HEK293 (cell line): ENCODE results near the gene L3MBTL4.

ENCODE experiments used
- AEBP2 ChIP-seq: fragments of 450-650 bp; formaldehyde crosslinking; IDR thresholded peaks from 2 replicates; pipeline ENCODE4 v1.5.1; 2016; ENCODE audit warnings: missing biosample characterization, missing genetic modification characterization, borderline replicate concordance
- KLF16 ChIP-seq: fragments of 450-650 bp; formaldehyde crosslinking; IDR thresholded peaks from 2 replicates; pipeline ENCODE4 v1.5.1; 2017; ENCODE audit warnings: missing biosample characterization, missing genetic modification characterization
- KLF17 ChIP-seq: fragments of 450-650 bp; formaldehyde crosslinking; IDR thresholded peaks from 2 replicates; pipeline ENCODE4 v1.5.1; 2016; ENCODE audit warnings: missing biosample characterization, missing genetic modification characterization
- REPIN1 ChIP-seq: fragments of 450-650 bp; formaldehyde crosslinking; IDR thresholded peaks from 2 replicates; pipeline ENCODE4 v1.5.1; 2017; ENCODE audit warnings: missing biosample characterization, missing genetic modification characterization, low read depth
- ZBTB21 ChIP-seq: fragments of 450-650 bp; formaldehyde crosslinking; IDR thresholded peaks from 2 replicates; pipeline ENCODE4 v1.5.1; 2017; ENCODE audit warnings: missing biosample characterization, missing genetic modification characterization
- ZBTB49 ChIP-seq: fragments of 450-650 bp; formaldehyde crosslinking; IDR thresholded peaks from 2 replicates; pipeline ENCODE4 v1.5.1; 2016; ENCODE audit warnings: missing biosample characterization, missing genetic modification characterization, low read depth
- ZNF133 ChIP-seq: fragments of 450-650 bp; formaldehyde crosslinking; IDR thresholded peaks from 2 replicates; pipeline ENCODE4 v1.5.1; 2016; ENCODE audit warnings: missing biosample characterization, missing genetic modification characterization
- ZNF221 ChIP-seq: fragments of 450-650 bp; formaldehyde crosslinking; IDR thresholded peaks from 2 replicates; pipeline ENCODE4 v1.5.1; 2017; ENCODE audit warnings: missing biosample characterization, missing genetic modification characterization, borderline replicate concordance
- ZNF24 ChIP-seq: fragments of 450-650 bp; formaldehyde crosslinking; IDR thresholded peaks from 2 replicates; pipeline ENCODE4 v1.5.1; 2016; ENCODE audit warnings: missing biosample characterization, missing genetic modification characterization
- ZNF362 ChIP-seq: fragments of 450-650 bp; formaldehyde crosslinking; IDR thresholded peaks from 2 replicates; pipeline ENCODE4 v1.5.1; 2016; ENCODE audit warnings: missing biosample characterization, missing genetic modification characterization
- ZNF626 ChIP-seq: fragments of 450-650 bp; sonication (Bioruptor Pico); formaldehyde crosslinking; IDR thresholded peaks from 2 replicates; pipeline ENCODE4 v1.5.1; 2018; ENCODE audit warnings: missing biosample characterization, missing genetic modification characterization, inconsistent platforms
- TF ChIP-seq, protein P1 (sequence below): fragments of 450-650 bp; formaldehyde crosslinking; IDR thresholded peaks from 2 replicates; pipeline ENCODE4 v1.5.1; 2016; ENCODE audit warnings: missing biosample characterization, missing genetic modification characterization
- TF ChIP-seq, protein P2 (sequence below): fragments of 450-650 bp; formaldehyde crosslinking; conservative IDR thresholded peaks from 2 replicates; pipeline ENCODE4 v1.5.1; 2016; ENCODE audit warnings: low read depth, missing biosample characterization, missing genetic modification characterization

DNA sequence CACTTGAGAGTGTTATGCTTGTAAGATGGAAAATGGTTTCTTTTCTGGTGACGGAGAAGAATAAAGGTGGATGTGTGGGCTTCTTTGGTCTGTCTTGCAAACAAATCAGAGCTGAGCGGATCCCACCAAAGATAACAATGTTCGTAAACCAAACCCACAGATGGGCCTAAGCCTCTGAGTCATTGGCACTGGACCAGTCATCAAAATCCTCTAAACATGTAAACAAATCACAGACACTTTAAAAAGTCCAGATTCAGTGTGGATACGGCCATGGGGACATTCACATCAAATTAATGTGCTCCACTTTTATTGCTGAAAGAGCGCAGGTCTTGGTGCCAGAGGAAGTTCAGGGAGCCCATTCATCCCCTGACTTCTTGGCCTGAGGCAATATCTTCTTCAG lies 458.9 kb downstream of the L3MBTL4 start:
- TF ChIP-seq ZBTB49 (no peak), ZNF626 (tag by site-specific recombination) (no peak), ZBTB21 (tag by site-specific recombination) (no peak), ZNF133 (no peak), AEBP2 (no peak), ZNF362 (tag by site-specific recombination) (no peak), ZNF24 (tag by site-specific recombination) (no peak), REPIN1 (tag by site-specific recombination) (no peak), KLF16 (tag by site-specific recombination) (no peak), KLF17 (no peak), ZNF221 (no peak)
- TF ChIP-seq, protein P1, sequence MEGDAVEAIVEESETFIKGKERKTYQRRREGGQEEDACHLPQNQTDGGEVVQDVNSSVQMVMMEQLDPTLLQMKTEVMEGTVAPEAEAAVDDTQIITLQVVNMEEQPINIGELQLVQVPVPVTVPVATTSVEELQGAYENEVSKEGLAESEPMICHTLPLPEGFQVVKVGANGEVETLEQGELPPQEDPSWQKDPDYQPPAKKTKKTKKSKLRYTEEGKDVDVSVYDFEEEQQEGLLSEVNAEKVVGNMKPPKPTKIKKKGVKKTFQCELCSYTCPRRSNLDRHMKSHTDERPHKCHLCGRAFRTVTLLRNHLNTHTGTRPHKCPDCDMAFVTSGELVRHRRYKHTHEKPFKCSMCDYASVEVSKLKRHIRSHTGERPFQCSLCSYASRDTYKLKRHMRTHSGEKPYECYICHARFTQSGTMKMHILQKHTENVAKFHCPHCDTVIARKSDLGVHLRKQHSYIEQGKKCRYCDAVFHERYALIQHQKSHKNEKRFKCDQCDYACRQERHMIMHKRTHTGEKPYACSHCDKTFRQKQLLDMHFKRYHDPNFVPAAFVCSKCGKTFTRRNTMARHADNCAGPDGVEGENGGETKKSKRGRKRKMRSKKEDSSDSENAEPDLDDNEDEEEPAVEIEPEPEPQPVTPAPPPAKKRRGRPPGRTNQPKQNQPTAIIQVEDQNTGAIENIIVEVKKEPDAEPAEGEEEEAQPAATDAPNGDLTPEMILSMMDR (tag by site-specific recombination) = no peak
- TF ChIP-seq, protein P2, sequence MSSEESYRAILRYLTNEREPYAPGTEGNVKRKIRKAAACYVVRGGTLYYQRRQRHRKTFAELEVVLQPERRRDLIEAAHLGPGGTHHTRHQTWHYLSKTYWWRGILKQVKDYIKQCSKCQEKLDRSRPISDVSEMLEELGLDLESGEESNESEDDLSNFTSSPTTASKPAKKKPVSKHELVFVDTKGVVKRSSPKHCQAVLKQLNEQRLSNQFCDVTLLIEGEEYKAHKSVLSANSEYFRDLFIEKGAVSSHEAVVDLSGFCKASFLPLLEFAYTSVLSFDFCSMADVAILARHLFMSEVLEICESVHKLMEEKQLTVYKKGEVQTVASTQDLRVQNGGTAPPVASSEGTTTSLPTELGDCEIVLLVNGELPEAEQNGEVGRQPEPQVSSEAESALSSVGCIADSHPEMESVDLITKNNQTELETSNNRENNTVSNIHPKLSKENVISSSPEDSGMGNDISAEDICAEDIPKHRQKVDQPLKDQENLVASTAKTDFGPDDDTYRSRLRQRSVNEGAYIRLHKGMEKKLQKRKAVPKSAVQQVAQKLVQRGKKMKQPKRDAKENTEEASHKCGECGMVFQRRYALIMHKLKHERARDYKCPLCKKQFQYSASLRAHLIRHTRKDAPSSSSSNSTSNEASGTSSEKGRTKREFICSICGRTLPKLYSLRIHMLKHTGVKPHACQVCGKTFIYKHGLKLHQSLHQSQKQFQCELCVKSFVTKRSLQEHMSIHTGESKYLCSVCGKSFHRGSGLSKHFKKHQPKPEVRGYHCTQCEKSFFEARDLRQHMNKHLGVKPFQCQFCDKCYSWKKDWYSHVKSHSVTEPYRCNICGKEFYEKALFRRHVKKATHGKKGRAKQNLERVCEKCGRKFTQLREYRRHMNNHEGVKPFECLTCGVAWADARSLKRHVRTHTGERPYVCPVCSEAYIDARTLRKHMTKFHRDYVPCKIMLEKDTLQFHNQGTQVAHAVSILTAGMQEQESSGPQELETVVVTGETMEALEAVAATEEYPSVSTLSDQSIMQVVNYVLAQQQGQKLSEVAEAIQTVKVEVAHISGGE = no peak
